Effector CD4-positive, alpha-beta T cell (primary cell): Measurements from ENCODE around the gene DCAF8.

Experiments
- DNase-seq: peaks from one replicate; pipeline ENCODE4 v3.0.0-alpha.2; 2020

DCAF8 gene

GRCh38 chr1:160224606-160225005 lies 37.7 kb downstream of the DCAF8 start:
- no peak for DNase-seq

GRCh38 chr1:160222546-160222945 lies 39.8 kb downstream of the DCAF8 start:
- DNase-seq, result no peak

- no peak for DNase-seq
Observed at GRCh38 chr1:160221089-160221488, 41.3 kb downstream of the DCAF8 start.

GRCh38 chr1:160220301-160220700 lies 42.0 kb downstream of the DCAF8 start:
- no peak for DNase-seq

- no peak for DNase-seq
Observed at GRCh38 chr1:160219062-160219929, 43.1 kb downstream of the DCAF8 start.

GRCh38 chr1:160217481-160218051 lies 44.8 kb downstream of the DCAF8 start:
- DNase-seq, result no peak

GRCh38 chr1:160216301-160216700 lies 46.0 kb downstream of the DCAF8 start:
- DNase-seq, result no peak

GRCh38 chr1:160214481-160215140 lies 47.7 kb downstream of the DCAF8 start:
- DNase-seq, result no peak

- no peak for DNase-seq
Observed at GRCh38 chr1:160211046-160211790, 51.1 kb downstream of the DCAF8 start.

- no peak for DNase-seq
Observed at GRCh38 chr1:160210561-160210960, 51.8 kb downstream of the DCAF8 start.

- DNase-seq, result no peak
Observed at GRCh38 chr1:160209321-160210046, 52.9 kb downstream of the DCAF8 start.

- no peak for DNase-seq
Observed at GRCh38 chr1:160208557-160209320, 53.6 kb downstream of the DCAF8 start.

GRCh38 chr1:160207771-160208556 lies 54.4 kb downstream of the DCAF8 start:
- no peak for DNase-seq

GRCh38 chr1:160207118-160207650 lies 55.2 kb downstream of the DCAF8 start:
- DNase-seq, result no peak

- DNase-seq, result no peak
Observed at GRCh38 chr1:160206421-160207117, 55.8 kb downstream of the DCAF8 start.

GRCh38 chr1:160206036-160206389 lies 56.3 kb downstream of the DCAF8 start:
- peak; percentile 41 for DNase-seq

GRCh38 chr1:160205242-160206035 lies 56.9 kb downstream of the DCAF8 start, which contains the start of gene PEA15:
Gene PEA15 (plus strand): TSS chr1:160205384. CDS start chr1:160211545, 6,161 bp downstream.
- DNase-seq, result peak; percentile 48

- DNase-seq, result no peak
Observed at GRCh38 chr1:160204526-160205241, 57.7 kb downstream of the DCAF8 start.
